Adrenal gland (tissue), 5 donors: Measurements from ENCODE around the gene TUBB4A.

Experiments
- POLR2A ChIP-seq, 2 donors: fragments of 450-650 bp; IDR thresholded peaks; one replicate each; pipeline ENCODE4 v1.6.1; 2017; ENCODE audit warnings: antibody characterized with exemption in 2 of 2, mild to moderate bottlenecking in 2 of 2, moderate library complexity in 1 of 2
- TF ChIP-seq, protein P1 (sequence below), 6 experiments: fragments of 450-650 bp in 4 of 6; fragments of 200-600 bp in 2 of 6; sonication (generic) in 1 of 6; IDR thresholded peaks; 1 replicate in 5 of 6; 2 replicates in 1 of 6; pipeline versions ENCODE4 v1.5.1 to v1.8.0; 2016 to 2021; ENCODE audit warnings: antibody characterized with exemption in 6 of 6, mild to moderate bottlenecking in 2 of 6, moderate library complexity in 1 of 6
- donor health status: DM: no; HTN: no; CAD: no.

- TF ChIP-seq, protein P1, sequence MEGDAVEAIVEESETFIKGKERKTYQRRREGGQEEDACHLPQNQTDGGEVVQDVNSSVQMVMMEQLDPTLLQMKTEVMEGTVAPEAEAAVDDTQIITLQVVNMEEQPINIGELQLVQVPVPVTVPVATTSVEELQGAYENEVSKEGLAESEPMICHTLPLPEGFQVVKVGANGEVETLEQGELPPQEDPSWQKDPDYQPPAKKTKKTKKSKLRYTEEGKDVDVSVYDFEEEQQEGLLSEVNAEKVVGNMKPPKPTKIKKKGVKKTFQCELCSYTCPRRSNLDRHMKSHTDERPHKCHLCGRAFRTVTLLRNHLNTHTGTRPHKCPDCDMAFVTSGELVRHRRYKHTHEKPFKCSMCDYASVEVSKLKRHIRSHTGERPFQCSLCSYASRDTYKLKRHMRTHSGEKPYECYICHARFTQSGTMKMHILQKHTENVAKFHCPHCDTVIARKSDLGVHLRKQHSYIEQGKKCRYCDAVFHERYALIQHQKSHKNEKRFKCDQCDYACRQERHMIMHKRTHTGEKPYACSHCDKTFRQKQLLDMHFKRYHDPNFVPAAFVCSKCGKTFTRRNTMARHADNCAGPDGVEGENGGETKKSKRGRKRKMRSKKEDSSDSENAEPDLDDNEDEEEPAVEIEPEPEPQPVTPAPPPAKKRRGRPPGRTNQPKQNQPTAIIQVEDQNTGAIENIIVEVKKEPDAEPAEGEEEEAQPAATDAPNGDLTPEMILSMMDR (IDR thresholded peaks at IDR 0.05): no peak
- no peak for TF ChIP-seq POLR2A (IDR thresholded peaks at IDR 0.05)
Observed at GRCh38 chr19:6446452-6446851, 55.7 kb downstream of the TUBB4A start.
